IMR-90 (cell line): ENCODE results near the gene MIA2.

ENCODE experiments used
- CEBPB ChIP-seq: IDR thresholded peaks from 2 replicates; pipeline ENCODE4 v1.6.1; 2012; ENCODE audit warnings: low read depth, low read length, improper control_type of control experiment
- CTCF ChIP-seq: conservative IDR thresholded peaks from 2 replicates; pipeline ENCODE4 v1.5.1; 2012; ENCODE audit warnings: mild to moderate bottlenecking, low read depth, low read length, improper control_type of control experiment
- MAFK ChIP-seq: IDR thresholded peaks from 2 replicates; pipeline ENCODE4 v1.6.1; 2012; ENCODE audit warnings: low read depth, low read length, improper control_type of control experiment
- POLR2A ChIP-seq: IDR thresholded peaks from 2 replicates; pipeline ENCODE4 v1.6.1; 2012; ENCODE audit warnings: mild to moderate bottlenecking, low read depth, low read length
- RFX5 ChIP-seq: IDR thresholded peaks from 2 replicates; pipeline ENCODE4 v1.8.0; 2012; ENCODE audit warnings: low read depth, mild to moderate bottlenecking, low read length, moderate library complexity

- no peak for TF ChIP-seq CTCF
- no peak for TF ChIP-seq MAFK
- no peak for TF ChIP-seq POLR2A
- no peak for TF ChIP-seq RFX5
- TF ChIP-seq CEBPB = no peak
These were observed 200.7 kb downstream of the MIA2 start for GRCh38 chr14:39434401-39434800.
